Left forelimb (tissue), 1 donor: Measurements from ENCODE around the gene TOM1L2.
"Not testable (repeated sequence)": the region's sequence is repeated elsewhere in the genome, so short reads cannot be mapped to it uniquely, and the experiment has no call there.

Experiments used
- DNase-seq: peaks from one replicate; pipeline ENCODE4 v3.0.0-alpha.2; 2018; ENCODE audit warnings: low spot score

TOM1L2 gene

GRCh38 chr17:17818088-17818526 lies 154.1 kb downstream of the TOM1L2 start:
- no peak for DNase-seq

GRCh38 chr17:17817552-17817947 lies 154.7 kb downstream of the TOM1L2 start:
- DNase-seq, result no peak

- DNase-seq, result no peak
Observed at GRCh38 chr17:17816831-17817551, 155.2 kb downstream of the TOM1L2 start.

- no peak for DNase-seq
Observed at GRCh38 chr17:17816240-17816814, 155.9 kb downstream of the TOM1L2 start.

- no peak for DNase-seq
Observed at GRCh38 chr17:17815436-17816200, 156.6 kb downstream of the TOM1L2 start.

GRCh38 chr17:17815062-17815406 lies 157.2 kb downstream of the TOM1L2 start:
- DNase-seq, result no peak

- no peak for DNase-seq
Observed at GRCh38 chr17:17814162-17815061, 157.8 kb downstream of the TOM1L2 start.

- no peak for DNase-seq
Observed at GRCh38 chr17:17813725-17814095, 158.5 kb downstream of the TOM1L2 start.

GRCh38 chr17:17813055-17813724 lies 159.0 kb downstream of the TOM1L2 start:
- DNase-seq, result no peak

GRCh38 chr17:17812211-17813054 lies 159.8 kb downstream of the TOM1L2 start:
- peak; percentile 89 for DNase-seq

- peak; percentile 79 for DNase-seq
Observed at GRCh38 chr17:17811381-17812210, 160.6 kb downstream of the TOM1L2 start.

GRCh38 chr17:17810895-17811248 lies 161.3 kb downstream of the TOM1L2 start:
- DNase-seq, result no peak

GRCh38 chr17:17810084-17810894 lies 161.9 kb downstream of the TOM1L2 start:
- DNase-seq, result peak; percentile 85

- DNase-seq, result no peak
Observed at GRCh38 chr17:17809531-17810083, 162.6 kb downstream of the TOM1L2 start.

- DNase-seq, result no peak
Observed at GRCh38 chr17:17808706-17809432, 163.3 kb downstream of the TOM1L2 start.

GRCh38 chr17:17808200-17808599 lies 164.0 kb downstream of the TOM1L2 start:
- not testable (repeated sequence) for DNase-seq

GRCh38 chr17:17807440-17807839 lies 164.8 kb downstream of the TOM1L2 start:
- no peak for DNase-seq
